GM21529 (cell line): ENCODE data around the gene C6orf62.
A peak's percentile ranks its signal among the peaks of the same experiment; 100 is the strongest.
"Not testable (repeated sequence)": the region's sequence is repeated elsewhere in the genome, so short reads cannot be mapped to it uniquely, and the experiment has no call there.

Experiments
- ATAC-seq: cut with Tn5 transposase; IDR thresholded peaks from one replicate; pipeline ENCODE4 v1.9.1; 2021; ENCODE audit not compliant: unreplicated experiment

The C6orf62 gene

DNA sequence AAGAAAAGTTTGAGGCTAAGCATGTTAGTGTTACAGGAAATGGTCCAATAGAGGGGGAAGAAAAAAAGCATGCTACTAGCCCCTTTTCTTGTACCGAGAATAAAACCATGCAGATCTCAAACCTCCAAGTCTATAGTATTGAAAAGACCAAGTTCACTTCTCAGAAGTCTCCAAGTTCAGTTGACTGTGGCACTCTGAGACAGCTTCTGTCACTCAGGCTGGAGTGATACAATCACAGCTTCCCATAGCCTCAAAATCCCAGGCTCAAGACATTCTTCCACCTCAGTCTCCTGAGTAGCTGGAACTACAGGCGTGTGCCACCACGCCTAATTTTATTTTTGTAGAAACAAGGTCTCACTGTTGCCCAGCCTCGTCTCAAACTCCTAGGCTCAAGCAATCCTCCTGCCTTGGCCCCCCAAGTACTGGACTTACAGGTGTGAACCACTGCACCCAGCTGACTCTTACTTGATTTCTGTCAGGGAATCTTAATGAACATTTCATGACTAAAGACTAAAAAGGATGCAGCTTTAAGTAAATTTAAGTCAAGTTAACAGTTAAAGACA, 16.2 kb downstream of the C6orf62 start:
- no peak for ATAC-seq

DNA sequence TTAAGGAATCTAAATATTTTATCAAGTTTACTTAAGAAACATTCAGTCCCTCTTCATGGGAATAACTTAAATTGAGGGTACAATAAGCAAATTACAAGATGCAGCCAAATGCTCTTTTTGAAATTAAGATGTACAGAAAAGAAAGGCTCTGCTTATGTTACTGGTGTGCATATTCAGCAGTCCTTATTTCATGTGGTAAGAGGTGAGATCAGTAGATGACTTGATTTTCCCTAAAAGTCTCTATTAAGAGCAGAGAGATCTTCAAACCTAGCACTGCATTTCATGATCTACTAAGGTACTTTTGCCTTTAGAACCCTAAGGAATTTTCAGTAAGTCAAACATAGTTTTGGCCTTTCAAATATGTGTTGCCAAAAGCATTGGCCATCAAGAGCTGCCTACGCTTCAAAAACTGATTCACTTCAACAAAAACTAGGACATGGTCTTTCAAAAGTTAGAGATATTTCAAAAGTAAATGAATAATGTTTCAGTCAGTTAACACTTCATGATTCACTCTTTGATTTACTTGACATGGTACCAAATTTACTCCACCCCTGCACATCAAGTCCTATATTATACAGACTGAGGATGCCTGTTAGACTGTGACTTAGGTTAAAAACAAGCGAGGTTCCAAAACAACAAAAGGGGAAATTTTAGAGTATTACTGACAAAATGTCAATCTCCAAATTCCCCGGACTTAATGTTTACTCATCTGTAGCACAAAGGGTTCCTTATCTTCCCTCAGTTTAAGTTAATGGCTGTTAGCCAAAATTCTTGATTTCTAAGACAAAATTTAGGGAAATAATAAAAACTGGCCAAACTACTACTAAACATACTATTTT, 19.2 kb downstream of the C6orf62 start:
- no peak for ATAC-seq

DNA sequence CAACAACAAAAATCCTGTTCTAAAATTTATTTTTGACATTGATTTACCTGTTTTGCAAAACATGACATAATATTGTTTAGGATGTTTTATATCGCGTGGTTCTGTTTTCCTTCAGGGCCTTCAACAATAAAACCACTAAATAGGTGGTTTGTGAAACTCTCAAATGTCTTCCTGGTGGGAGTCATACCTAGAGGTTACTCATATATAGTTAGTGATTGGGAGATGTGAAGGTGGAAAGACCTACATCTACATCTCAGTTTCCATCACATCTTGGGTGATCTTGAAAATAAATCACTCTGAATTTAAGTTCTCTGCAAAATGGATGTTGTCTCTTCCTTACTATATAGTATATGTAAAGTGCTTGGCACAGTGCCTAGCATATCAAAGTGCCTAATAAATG, 22.9 kb downstream of the C6orf62 start:
- ATAC-seq = no peak

DNA sequence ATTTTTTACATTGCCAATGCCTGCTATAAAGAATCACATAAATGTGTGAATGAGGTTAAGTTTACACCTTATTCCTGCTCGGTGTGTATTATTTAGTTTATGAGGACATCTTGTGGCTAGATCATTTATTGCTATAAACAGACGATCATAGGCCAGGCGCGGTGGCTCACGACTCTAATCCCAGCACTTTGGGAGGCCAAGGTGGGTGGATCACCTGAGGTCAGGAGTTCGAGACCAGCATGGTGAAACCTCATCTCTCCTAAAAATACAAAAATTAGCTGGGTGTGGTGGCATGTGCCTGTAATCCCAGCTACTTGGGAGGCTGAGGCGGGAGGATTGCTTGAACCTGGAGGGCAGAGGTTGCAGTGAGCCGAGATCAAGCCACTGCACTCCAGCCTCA, 23.3 kb downstream of the C6orf62 start:
- peak; percentile 63 for ATAC-seq

DNA sequence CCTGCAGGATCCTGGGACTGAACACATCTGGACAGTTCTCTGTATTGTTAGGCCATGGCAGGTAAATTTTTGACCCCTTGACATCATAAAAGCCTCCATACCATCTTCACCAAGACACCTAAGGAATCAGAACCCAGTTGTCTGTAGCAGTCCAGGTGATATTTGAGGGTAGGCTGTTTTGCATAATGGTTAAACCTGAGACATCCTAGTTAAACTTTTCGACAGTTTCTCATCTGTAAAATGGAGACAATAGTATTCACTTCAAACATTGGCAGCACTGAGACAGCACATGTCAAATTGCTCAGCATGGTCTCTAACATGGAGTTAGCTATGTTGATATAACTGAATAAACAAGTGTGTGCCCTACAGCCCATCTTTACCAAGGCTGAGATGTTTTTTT, 24.8 kb downstream of the C6orf62 start:
- no peak for ATAC-seq

DNA sequence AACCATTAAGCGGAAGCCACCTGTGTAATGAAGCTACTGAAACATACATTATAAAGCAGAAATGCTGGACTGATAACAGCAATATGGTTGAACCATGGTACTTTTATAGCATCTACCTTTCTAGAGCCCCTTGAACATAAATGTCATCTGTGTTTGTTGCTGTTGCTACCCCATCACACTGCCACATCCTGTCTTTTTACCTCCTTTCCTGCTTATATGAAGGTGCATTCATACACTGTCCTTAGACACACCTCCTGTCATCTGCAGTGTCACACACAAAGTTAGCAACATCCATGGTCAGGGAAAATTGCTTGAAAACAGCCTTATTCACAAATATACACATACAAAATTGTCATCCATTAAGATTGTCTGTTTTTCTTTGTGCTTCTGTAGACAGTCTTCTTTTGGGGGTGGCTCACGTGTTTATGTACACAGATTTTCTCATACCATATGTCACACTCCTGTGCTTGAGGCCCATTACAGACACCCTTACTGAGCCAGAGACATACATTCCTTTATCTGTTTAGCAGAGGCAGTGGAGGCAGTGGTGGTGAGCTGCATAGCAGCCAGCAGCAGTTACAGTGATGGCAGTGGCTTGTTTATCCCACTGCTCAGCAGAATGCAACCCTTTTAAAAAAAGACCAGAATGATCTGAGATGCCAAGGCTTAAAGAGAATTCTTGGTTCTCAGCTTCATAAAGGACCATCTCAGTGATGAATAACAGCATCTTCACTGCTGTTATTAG, 25.9 kb downstream of the C6orf62 start:
- ATAC-seq = no peak

DNA sequence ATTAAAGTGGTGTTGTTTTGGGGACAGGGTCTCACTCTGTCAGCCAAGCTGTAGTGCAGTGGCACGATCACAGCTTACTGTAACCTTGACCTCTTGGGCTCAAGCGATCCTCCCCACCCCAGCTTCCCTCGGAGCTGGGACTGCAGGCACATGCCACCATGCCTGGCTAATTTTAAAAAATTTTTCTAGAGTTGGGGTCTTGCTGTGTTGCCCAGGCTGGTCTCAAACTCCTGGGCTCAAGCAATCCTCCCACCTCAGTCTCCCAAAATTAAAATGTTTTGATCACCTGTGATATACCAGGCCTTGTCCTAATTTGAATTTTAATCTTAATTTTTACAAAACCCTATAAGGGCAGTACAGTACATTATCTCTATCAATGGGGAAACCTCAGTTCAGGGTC, 26.5 kb downstream of the C6orf62 start:
- no peak for ATAC-seq

DNA sequence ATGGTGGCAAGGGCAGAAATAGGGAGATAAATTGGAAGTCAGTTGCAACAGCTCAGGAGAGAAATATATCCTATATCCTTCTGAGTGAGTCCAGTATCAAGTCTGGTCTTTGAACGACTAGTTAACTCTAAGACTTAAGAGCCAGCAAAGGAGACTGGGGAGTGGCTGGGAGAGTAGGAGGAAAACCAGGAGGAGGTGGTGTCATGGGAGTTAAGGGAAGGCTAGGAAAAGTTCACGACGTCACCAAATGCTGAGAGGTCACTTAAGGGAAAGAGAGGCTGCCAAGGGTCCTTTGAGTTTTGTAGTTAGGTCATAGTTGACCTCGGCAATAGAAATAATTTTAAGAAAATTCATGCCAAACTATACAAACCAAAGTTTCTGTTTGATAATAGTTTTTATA, 27.0 kb downstream of the C6orf62 start:
- no peak for ATAC-seq

DNA sequence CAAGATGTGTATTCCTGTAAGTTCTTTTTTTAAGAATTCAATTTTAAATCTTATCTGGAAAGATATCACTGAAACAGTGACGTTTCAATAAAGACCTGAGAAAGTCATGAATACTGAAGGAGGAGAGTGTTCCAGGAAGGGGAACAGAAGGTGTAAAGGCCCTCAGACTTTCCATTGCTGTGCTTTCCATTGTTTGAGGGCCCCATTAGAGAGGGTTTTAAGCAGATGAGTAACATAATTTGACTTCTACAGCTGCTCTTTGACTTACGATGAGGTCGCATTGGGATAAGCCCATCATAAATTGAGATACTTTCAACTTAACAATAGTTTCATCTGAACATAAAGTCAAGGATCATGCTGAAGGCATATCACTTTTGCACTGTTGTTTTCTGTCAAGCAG, 27.4 kb downstream of the C6orf62 start:
- ATAC-seq = no peak

DNA sequence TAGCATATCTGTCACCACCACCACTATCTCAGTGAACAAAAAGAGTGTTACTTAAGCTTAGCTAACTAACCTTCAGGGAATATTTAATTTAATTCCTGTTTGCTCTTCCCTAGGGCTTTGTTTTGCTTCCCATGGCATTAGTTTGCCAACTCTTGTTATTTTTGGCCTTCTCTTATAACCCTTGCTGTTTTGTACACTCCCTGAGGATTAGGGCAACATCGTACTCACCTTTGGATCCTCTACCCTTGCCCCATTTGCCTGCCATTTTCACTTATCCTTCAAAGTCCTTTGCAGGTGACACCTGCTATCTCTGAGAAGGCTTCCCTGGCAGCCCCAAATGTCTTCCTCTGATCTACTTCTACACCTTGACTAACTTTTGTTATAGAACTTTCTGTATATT, 28.4 kb downstream of the C6orf62 start:
- no peak for ATAC-seq

DNA sequence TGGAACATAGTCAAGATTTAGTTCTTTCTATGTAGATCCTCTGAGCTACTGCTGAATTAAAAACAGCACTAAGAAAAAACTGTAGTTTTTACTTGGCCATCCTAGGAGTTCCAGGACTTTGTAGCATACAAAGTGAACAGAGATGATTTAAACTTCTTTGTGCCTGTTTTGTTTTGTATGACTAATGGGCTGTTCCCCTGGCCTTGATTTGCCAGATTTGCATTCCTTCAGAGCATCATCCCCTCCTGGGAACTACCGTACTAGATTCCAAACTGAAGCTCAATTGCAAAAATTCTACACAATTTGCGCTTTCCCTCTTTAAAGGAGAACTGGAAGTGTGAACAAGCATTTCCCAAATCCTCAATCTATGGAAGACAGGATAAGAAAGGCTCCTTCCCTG, 29.0 kb downstream of the C6orf62 start:
- ATAC-seq = no peak

DNA sequence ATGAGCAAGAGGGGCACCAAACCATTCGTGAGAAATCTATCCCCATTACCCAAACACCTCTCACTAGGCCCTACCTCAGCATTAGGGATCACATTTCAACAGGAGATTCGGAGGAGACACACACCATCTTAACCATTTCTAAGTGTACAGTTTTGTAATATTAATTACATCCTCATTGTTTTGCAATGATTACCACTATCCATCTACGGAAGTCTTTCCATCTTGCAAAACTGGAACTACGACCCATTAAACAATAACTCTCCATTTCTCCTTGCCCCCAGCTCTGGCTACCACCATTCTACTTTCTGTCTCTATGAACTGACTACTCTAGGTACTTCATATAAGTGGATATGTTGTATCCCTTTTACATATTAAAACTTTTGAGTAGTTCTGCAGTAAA, 32.0 kb downstream of the C6orf62 start:
- no peak for ATAC-seq

DNA sequence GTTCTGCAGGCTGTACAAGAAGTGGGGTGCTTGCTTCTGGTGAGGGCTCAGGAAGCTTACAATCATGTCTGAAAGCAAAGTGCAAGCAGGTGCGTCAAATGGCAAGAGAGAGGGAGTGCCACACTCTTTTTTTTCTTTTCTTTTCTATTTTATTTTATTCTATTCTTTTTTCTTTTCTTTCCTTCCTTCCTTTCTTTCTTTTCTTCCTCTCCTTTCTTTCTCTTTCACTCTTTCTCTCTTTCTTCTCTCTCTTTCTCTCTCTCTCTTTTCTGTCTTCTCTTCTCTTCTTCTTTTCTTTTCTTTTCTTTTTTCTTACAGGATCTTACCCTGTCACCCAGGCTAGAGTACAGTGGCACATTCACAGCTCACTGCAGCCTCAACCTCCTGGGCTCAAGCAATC, 32.5 kb downstream of the C6orf62 start:
- ATAC-seq = no peak

DNA sequence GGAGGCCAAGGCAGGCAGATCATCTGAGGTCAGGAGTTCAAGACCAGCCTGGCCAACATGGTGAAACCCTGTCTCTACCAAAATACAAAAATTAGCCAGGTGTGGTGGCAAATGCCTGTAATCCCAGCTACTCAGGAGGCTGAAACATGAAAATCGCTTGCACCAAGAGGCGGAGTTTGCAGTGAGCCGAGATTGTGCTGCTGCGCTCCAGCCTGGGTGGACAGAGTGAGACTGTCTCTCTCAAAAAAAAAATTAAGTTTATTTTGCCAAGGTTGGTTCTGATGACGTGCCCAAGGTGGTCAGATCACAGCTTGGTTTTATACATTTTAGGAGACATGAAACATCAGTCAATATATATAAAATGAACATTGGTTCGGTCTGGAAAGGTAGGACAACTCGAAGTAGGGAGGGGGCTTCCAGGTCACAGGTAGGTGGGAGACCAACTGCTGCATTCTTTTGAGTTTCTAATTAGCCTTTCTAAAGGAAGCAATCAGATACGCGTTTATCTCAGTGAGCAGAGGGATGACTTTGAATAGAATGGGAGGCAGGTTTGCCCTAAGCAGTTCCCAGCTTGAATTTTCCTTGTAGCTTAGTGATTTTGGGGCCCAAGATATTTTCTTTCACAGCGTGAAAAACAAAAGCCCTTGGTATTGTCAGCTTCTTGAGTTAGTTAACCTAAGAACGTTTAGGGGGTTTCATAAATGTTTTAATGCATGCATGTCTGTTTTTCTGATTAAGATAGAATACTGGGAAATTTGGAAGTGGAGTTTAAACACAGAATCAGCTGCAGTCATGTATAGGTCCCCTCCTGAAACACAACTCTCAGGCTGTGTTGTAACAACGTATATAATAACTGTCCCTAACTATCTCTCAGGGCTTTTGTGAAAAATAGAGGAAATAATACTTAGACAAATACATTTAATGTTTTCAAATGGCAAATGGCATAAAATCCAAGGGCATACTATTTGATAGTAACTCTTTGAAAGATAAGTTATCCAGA, 35.4 kb downstream of the C6orf62 start:
- ATAC-seq = no peak

DNA sequence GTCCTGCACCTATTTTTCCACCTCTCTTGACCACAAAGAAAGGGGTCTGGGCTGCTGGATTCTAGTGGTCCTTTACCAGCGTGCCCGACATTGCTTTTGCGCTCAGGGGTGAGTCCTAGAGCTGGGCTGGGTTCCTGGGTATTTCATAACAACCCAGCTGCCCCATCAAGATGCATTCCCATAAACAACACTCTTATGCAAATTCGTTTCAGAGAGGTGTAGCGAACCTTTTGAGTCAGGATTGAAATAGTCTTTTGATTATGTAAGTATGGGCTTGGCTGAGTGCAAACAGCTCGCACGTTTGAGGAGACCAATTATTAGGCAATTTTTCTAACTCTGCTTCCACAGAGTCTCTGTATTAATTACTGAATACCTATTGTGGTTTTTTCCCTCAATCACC, 38.4 kb downstream of the C6orf62 start:
- ATAC-seq = no peak

DNA sequence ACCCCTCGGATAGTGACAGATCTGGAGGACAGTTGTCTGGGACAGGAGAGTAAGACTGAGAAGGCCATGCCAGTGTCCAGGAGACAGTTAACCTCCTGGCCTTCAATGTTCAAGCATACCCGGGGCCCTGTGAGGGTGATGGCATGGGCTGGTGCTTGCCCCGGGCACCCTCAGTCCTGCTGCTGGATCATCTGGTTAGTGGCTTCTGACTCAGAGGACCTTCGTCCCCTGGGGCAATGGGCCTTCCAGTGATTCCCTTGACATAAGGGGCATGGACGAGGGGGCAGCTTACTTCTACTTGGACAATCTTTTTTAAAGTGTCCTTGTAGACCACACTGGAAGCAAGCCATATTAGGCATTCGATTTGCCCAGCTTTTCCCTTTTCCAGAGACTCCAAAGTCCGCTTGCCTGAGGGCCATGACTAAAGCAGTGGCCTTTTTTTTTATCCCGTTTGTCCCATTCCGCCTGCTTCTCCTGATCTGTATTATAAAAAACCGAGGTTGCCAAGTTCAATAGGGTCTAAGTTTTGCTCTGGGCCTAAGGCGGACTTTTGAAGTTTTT, 40.1 kb downstream of the C6orf62 start:
- ATAC-seq = not testable (repeated sequence)

DNA sequence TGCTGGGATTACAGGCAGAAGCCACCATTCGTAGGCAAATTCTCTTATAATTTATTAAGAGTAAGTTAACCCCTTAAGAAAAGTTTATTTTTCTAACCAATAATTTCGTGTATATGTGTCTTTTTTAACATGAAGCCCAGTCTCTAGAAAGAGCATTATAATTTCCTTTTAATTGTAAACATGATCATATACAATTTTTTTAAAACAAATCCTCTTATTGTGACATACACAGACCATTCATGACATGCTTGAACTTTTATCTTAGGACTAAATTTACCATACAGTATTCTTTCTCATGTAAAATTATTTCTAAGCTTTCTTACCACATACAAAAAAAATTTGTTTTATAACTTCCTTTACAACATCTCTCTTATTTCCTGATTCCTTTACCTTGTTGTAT, 45.3 kb downstream of the C6orf62 start:
- ATAC-seq = no peak

DNA sequence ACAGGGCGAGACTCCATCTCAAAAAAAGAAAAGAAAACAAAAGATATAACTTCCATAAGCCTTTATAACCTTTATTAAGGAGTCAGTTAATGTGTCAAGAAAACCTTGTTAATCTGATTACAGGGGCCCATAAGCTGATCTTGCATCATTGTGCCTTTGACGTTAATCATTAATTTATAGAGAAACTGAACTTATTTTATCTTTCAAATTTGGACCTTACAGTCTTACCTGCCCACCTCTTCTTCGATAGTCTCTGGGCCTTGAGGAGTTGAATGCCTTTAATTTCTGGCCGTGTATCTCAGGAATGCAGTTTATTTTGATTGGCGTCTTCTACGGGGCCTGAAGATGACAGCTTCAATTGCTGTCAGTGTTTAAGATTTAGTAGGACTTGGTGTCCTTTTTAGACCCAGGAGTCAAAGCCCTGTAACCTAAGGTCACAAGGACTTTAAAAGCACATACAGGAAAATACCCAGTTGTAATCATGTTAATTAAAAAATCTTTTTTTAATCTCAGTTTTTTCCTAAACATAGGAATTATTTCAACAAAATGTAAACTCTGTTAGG, 46.3 kb downstream of the C6orf62 start:
- no peak for ATAC-seq

DNA sequence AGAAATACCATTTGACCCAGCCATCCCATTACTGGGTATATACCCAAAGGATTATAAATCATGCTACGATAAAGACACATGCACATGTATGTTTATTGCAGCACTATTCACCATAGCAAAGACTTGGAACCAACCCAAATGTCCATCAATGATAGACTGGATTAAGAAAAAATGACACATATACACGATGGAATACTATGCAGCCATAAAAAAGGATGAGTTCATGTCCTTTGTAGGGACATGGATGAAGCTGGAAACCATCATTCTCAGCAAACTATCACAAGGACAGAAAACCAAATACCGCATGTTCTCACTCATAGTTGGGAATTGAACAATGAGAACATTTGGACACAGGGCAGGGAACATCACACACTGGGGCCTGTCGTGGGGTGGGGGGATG, 47.9 kb downstream of the C6orf62 start:
- not testable (repeated sequence) for ATAC-seq

DNA sequence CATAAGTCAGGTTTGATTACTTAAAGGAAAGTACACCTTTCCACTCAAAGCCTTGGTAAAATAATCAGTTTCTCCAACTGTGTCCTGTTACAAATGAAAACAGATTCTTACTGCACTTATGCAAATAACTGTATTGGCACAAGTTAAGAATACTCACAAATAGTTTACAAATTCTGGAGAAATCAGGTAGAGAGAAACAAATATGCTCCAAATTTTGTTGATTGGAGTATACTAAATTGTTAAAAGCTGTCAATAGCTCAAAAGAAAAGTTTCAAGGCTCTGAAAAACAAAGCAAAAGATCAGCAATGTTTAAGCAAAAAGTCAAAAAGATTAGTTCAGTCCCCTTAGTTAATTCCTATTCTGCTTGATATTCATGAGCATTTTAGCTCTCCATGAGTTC, 48.5 kb downstream of the C6orf62 start:
- not testable (repeated sequence) for ATAC-seq
